Fibroblast of skin of abdomen (primary cell): ENCODE measurements around the gene ABLIM1.

Experiments
- DNase-seq: peaks from one replicate; pipeline ENCODE4 v3.0.0-alpha.2; 2013

Gene ABLIM1

DNA sequence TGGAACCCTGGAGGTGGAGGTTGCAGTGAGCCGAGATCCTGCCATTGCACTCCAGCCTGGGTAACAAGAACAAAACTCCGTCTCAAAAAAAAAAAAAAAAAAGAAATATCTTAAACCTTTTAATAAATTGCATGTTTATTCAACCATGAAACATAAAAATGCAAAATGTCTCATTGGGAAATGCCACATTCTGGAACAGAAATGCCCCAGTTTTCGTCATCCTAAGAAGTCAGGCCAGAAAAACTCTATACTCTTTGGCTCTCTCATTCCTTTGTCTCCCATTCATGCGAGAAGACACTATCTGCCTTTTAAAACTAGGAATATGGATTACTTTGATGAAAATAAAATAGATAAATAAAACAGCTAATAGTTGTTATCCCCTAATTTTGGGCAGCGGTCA lies 21.5 kb upstream of the ABLIM1 start:
- no peak for DNase-seq

DNA sequence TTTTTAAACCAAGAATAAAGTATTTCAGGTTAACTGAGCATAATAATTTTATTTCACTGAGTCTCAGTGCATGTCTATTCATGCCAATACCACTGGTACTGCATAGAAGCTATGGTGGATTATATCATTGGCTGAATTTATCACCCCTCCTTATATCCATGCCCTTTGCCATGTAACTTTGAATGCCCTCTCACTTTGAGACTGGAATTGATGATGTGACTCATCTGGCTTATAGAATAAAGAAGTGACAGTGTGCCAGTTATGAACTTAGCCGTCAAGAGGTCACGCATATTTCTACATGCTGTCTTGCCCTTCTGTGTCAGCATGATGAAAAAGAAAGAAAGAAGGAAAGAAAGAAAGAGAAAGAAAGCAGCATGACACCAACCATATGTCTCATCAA lies 20.7 kb upstream of the ABLIM1 start:
- no peak for DNase-seq

DNA sequence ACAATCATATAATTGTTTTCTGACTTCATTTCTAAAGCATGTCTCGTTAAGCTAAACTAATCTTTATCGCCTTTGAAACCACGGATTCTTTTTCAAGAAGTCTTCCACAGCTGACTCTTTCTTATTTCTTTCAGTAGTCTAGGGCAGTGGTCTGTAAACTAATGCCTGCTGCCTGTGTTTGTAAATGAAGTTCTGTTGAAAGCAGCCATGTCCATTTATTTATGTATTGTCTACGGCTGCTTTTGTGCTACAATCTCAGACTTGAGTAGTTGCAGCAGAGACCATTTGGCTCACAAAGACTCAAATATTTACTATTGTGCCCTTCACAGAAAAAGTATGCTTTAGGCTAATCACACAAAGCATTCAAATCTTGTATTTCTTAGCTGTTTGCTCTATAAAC lies 20.3 kb upstream of the ABLIM1 start:
- DNase-seq: no peak

- DNase-seq: no peak
Observed at GRCh38 chr10:114674346-114674745, 16.3 kb upstream of the ABLIM1 start.

- no peak for DNase-seq
Observed at GRCh38 chr10:114669648-114670047, 11.6 kb upstream of the ABLIM1 start.

- no peak for DNase-seq
Observed at GRCh38 chr10:114668375-114669080, 10.5 kb upstream of the ABLIM1 start.

- no peak for DNase-seq
Observed at GRCh38 chr10:114665873-114666272, 7.8 kb upstream of the ABLIM1 start.

DNA sequence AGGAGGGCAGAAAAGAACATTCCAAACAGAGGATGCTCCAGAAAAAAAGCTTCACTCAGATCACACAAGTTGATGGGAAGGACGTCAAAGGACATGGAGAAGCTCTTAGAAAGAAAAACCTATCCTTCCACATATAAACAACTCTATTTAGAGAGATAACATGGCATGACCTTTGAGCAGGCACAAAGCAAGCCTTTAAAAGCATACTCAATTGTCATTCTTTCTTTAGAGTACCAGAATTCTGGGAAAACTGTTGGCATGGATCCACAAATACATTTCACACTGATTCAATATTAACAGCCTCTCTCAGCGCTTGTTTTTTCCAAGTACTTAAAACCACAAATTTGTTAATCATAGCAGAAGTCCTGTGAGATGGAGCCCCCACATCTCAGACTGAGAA lies 7.3 kb upstream of the ABLIM1 start:
- DNase-seq: peak; percentile 25

DNA sequence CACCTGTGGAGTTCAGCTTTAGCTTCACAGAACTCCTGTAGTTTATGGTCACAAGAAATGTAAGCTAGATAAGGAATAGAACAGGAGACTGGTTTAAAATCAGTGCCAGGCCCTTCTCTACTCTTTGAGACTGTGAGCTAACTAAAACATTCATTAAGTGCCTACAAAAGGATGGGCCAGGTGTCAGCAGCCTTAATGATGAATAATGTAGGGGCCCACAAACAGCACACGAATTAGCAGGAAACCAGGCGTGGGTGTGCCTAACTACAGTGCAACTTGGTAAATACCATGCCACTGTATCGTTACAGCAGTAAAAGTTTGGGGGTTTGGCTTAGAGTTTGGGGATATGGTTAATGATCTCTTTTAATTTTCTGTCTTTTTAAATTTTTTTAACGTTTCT lies 6.1 kb upstream of the ABLIM1 start:
- no peak for DNase-seq

DNA sequence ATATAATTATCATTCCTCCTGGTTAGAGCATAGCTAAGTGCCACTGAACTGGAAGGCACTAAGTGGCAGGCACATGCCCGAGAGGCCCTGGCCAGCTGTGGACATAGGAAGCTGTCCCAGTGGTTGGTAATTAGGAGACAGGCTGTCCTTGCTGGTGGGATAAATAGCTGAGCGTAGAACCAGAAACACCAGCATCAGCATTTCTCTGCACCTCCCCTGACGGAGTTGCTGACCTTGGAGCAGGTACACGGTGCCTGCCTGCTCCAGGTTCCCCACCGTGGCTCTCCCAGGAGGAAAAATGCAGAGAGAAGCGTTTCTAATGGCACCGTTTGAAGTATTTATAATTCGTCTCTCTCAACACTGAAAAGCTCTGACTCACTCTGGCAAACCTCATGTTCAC lies 5.6 kb upstream of the ABLIM1 start:
- no peak for DNase-seq

DNA sequence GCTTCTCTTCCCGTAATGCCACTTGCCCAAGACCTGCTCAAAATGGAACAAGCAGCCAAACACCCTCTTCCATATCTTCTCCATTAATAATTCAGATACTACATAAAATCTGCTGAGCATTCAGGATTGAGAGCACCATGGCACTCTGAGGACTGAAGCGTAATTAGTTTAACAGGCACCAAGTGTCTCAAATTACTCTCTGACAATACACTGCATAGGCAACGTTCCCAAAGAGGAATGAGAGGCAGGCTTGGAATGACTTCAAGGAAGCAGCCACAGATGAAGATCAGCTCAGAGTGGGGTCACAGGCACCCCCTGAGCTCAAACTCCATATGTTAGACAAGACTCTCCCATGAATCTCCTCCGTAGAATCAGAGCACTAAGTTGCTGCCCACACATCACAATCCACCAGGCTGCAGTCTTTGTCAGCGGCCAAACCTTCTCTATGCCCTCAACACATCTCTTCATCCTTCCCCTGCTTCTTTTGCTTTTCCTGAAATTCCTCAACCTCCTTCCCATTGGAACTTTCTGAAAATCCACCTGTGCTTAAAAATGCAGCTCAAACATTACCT lies 4.7 kb upstream of the ABLIM1 start:
- DNase-seq: peak; percentile 26

DNA sequence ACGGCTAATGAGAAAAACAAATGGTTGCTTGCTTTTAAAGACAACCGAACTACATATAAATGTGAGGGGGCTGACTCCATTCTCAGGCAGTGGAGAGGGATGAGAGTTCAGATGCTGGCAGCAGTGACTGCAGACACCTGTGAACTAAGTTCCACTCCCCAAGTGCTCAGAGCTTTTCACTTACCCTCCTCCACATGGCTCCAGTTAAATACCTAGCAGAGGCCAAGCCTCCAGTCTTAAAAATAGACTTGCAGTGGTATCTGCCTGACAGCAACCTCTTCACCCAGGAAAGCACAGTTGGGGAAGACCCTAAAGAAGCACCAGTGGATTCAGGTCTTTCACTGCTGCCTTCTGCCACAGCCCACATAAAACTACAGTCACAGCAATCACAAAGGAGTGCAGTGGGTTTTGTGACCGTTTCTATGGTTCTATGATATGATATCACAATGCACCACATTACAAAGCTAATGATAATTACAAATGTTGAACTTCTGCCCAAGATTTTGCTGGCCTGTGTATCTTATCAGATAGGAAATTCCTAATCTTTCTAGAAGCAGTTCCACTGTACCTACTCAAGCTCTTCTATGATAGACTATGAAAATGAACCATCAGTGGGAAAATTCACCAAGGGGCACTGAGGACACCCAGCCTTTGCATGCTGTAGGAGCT lies 3.3 kb upstream of the ABLIM1 start:
- no peak for DNase-seq

GRCh38 chr10:114655671-114656070 lies 2.4 kb downstream of the ABLIM1 start:
- no peak for DNase-seq

GRCh38 chr10:114654822-114655575 lies 3.1 kb downstream of the ABLIM1 start:
- DNase-seq: no peak

DNA sequence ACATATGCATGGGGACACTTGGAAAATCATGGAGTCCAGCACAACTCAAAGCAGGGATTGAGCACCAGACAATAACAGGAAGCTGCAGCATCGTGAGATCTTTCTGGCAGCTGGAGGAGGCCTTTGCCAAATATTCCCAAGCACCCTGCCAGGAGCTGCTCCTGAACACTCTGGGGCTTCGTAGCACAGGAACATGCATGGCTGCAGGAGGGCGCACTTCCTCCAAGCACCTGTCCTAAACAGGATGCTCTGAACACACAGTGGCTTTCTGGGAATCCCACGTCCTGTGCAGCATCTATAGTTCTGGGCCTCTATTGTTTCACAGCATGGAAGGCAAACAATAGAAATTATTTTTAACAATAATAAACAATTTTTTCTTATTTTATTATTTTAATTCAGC lies 4.1 kb downstream of the ABLIM1 start:
- DNase-seq: no peak

DNA sequence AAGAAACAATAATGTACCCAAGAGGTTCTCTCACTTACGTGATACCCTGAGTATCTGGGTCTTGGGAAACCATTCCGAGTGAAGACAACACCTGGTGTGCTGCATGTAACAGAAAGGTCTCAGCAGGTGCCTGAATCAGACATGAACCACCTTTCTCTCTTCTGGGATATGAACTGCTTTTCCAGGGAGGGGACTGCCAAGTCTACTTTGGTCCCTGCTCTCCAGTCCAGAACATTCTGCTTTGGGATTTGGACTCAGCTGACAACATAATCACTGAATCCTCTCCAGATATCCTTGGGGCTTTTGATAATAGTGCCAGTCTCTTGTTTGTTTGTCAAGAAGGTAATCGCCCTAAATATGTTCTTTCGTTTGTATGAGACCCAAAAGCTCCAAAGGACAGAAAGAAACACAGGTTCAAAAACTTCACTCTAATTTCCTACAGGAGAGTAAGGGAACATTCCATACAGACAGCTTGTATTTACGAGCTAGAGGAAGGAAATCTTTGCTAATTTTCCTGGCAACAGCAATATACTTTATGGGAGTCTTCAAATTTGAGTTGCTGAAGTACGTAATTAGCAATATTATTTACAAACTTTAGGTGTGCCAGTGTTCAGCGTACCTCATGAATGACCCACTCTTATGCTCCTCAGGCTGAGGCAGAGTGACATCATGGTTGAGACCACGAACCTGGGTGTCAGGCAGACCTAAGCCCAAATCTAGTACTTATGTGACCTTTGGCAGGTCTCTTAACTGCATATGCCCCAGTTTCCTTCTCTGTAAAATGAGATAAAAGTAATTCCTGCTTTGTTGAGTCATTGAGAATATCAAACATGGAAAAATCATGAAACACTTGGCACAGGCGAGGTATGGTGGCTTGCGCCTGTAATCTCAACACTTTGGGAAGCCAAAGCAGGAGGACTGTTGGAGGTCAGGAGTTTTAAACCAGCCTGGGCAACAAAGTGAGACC lies 5.4 kb downstream of the ABLIM1 start:
- no peak for DNase-seq

GRCh38 chr10:114650831-114651230 lies 7.2 kb downstream of the ABLIM1 start:
- no peak for DNase-seq

DNA sequence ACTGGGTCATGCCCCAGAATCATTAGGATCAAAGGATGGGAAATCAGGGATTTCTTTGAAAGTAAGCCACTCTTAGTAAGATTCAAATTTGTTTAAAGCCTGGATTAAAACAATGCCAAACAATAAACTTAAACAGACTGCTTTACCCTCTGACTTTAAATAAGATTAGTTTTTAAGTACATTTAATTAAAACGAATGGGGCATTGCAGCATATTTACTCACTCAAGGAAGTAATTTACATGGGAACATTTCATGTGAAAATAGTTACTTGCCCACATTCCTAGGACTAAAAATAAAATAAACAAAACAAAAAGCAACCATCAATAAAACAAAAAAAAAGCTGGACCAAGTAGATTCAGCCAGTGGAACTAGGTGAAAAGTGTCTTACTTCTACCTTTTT lies 7.8 kb downstream of the ABLIM1 start:
- DNase-seq: no peak

DNA sequence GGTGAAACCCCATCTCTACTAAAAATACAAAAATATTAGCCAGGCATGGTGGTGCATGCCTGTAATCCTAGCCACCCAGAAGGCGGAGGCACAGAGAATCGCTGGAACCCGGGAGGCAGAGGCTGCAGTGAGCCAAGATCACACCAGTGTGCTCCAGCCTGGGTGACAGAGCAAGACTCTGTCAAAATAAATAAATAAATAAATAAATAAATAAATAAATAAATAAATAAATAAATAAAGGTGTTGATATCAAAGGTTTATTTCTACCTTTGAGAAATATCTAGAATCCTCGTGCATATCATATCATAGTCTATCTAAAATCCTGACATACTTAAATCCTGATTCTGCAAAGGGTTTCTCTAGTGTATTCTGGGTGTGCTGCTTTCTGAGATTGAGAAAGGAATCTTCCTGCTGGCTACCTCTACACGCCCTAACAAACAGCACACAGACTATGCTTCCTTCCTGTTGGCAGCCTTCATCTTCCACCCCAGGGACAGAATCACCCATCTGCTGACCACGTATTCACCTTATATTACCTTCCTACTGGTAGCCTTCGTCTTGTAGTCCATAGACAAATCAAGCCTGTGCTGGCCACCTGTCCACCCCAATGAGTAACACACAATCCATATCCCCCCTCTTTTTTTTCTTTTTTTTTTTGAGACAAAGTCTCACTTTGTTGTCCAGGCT lies 8.7 kb downstream of the ABLIM1 start:
- no peak for DNase-seq

DNA sequence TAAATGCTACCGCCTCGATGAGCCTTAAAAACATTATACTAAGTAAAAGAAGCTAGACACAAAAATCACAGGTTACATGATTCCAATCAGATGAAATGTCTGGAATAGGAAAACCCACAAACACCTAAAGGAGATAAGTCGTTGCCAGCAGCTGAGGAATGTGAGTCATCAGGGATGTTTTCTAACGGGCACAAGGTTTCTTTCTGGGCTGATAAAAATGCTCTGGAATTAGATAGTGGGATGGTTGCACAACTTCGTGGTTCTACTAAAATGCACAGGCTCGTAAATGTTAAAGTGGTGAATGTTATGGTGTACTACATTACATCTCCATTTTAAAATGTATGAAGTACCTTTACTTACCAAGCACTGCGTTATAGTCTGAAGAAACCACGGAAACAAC lies 9.7 kb downstream of the ABLIM1 start:
- DNase-seq: peak; percentile 89

DNA sequence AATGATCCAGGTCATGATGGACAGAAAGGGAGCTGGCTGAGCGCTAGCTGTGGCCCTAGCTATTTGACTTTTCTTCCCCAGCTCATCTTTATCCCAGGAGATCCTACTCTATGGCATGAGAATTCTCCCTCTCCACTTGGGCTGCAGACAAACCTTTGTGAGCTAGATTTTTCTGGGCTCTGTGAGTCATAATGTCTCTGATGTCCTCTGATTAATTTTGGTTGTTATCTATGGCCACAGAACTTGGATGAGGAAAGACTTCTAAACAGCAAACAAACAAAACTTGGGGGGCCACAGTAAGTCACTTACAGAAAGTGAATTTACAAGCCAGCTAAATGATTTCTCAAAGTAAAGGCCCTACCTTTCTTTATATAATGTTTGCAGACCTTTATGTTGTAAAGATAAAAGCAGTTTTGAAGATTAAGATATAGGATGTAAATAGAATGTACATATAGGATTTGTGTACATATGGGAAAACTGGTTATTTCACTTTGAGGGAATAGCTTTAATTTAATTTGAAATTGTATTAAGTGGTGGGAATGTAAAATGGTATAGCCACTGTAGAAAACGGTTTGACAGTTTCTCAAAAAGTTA lies 10.4 kb downstream of the ABLIM1 start:
- DNase-seq: no peak
